Stomach (tissue), 9 donors: Measurements from ENCODE around the gene SIM1. TPM values are rescaled to one million over a fixed set of nuclear protein-coding genes. Genes with fewer than 3 reads are reported as not detected.

Experiments
- DNase-seq, 2 donors: peaks; one replicate each; pipeline versions ENCODE4 v3.0.0 to v3.0.0-alpha.2; 2013 to 2019
- H3K27ac ChIP-seq, 5 donors: fragments of 200-600 bp in 4 of 5; sonication (generic) in 4 of 5; one replicate each; pipeline ENCODE4 v1.5.1; 2013 to 2019; ENCODE audit warnings: mild to moderate bottlenecking in 1 of 5, moderate library complexity in 1 of 5
- H3K27me3 ChIP-seq, 3 donors: fragments of 200-600 bp; sonication (generic); one replicate each; pipeline ENCODE4 v1.5.1; 2017 to 2019; ENCODE audit warnings: mixed run types in 1 of 3
- H3K36me3 ChIP-seq, 4 donors: fragments of 200-600 bp; sonication (generic); 1 replicate in 3 of 4; 2 replicates in 1 of 4; pipeline ENCODE4 v1.5.1; 2016 to 2019
- H3K4me1 ChIP-seq, 4 donors: fragments of 200-600 bp; sonication (generic); one replicate each; pipeline ENCODE4 v1.5.1; 2016 to 2019
- H3K4me3 ChIP-seq, 4 donors: fragments of 200-600 bp; sonication (generic) in 3 of 4; one replicate each; pipeline ENCODE4 v1.5.1; 2016 to 2019; ENCODE audit warnings: mild to moderate bottlenecking in 1 of 4
- H3K9me3 ChIP-seq, 4 donors: fragments of 200-600 bp; sonication (generic); one replicate each; pipeline ENCODE4 v1.5.1; 2016 to 2019
- CTCF ChIP-seq, 7 experiments: fragments of 450-650 bp in 4 of 7; fragments of 200-600 bp in 3 of 7; sonication (generic) in 3 of 7; IDR thresholded peaks; one replicate each; pipeline ENCODE4 v1.5.1; 2016 to 2019; ENCODE audit warnings: antibody characterized with exemption in 7 of 7, control low read depth in 2 of 7, mild to moderate bottlenecking in 1 of 7
- EP300 ChIP-seq: sonication (generic); formaldehyde crosslinking; IDR thresholded peaks from one replicate; pipeline ENCODE4 v1.6.1; 2017; ENCODE audit warnings: antibody characterized with exemption
- POLR2A ChIP-seq, 4 donors: fragments of 450-650 bp; IDR thresholded peaks; one replicate each; pipeline ENCODE4 v1.6.1; 2016; ENCODE audit warnings: antibody characterized with exemption in 4 of 4, control low read depth in 2 of 4, mild to moderate bottlenecking in 1 of 4, moderate library complexity in 1 of 4
- POLR2AphosphoS5 ChIP-seq, 3 donors: sonication (generic); formaldehyde crosslinking; IDR thresholded peaks; one replicate each; pipeline ENCODE4 v1.6.1; 2016; ENCODE audit warnings: antibody characterized with exemption in 3 of 3
- WGBS, 5 donors: extraction: QIAGEN DNeasy Blood & Tissue Kit in 3 of 5; methylation state at CpG; one replicate each; pipeline versions ENCODE4 v1.1.5 to v1.1.7; 2013 to 2018; 5-methylcytosine and 5-hydroxymethylcytosine counted together
- intact Hi-C: fragments of 100-400 bp; cut with DNase I; formaldehyde crosslinking; loops from one replicate; pipeline ENCODE4 v1.15.1; 2023; ENCODE audit warnings: low total_unique reads
- polyA plus RNA-seq, 3 donors: library from polyadenylated mRNA; stranded (reverse); fragments of 200-250 nt; gene quantifications; one replicate each; pipeline ENCODE4 v1.2.3, GENCODE V29; 2013
- total RNA-seq, 5 donors: library from RNA; depleted of rRNA; stranded (reverse); fragments of >200 nt; gene quantifications; one replicate each; pipeline versions ENCODE4 v1.1.0 to v1.2.3, GENCODE V29; 2014 to 2016
- donor health status: healthy with polysubstance abuse.
- donor health status: Bipolar disorder and iron deficiency.
- donor health status: healthy.

Gene SIM1
- total and polyA plus RNA-seq, 8 donors = 0.43 TPM; not detected in 7

GRCh38 chr6:100475554-100476320 is 11.0 kb upstream of the SIM1 start:
- TF ChIP-seq CTCF (IDR thresholded peaks at IDR 0.05) (no peak), EP300 (no peak), POLR2AphosphoS5 (IDR thresholded peaks at IDR 0.05) (no peak), POLR2A (IDR thresholded peaks at IDR 0.05) (no peak)
- no peak for DNase-seq
- intact Hi-C loops = loop anchor here (10.0 kb wide), 1 partner anchor 361 kb away; no protein-coding TSS in a partner anchor
- 62 to 73% (median 68%) methylated on average over 10 of the region's 10 CpGs for WGBS, 5 donors
- Histone ChIP-seq H3K27me3 (peaks cover 0 to 73% (median 21%) of the 10 kb centered on the region in 3 donors), H3K9me3 (no peaks in the 10 kb centered on the region), H3K27ac (no peak overlapping the region), H3K4me1 (no peaks in the 10 kb centered on the region), H3K36me3 (no peaks in the 10 kb centered on the region), H3K4me3 (no peak overlapping the region)

- Histone ChIP-seq H3K27me3 (peaks cover 10 to 85% (median 45%) of the 10 kb centered on the region in 3 donors), H3K9me3 (peaks cover 0 to 5% (median 0%) of the 10 kb centered on the region in 4 donors), H3K4me3 (no peak overlapping the region), H3K36me3 (no peaks in the 10 kb centered on the region), H3K4me1 (peaks cover 0 to 6% (median 0%) of the 10 kb centered on the region in 4 donors), H3K27ac (no peak overlapping the region)
- intact Hi-C loops = loop anchor here (10.0 kb wide), 1 partner anchor 358 kb away; no protein-coding TSS in a partner anchor
- 48 to 59% (median 52%) methylated on average over 1 of the region's 1 CpG for WGBS, 5 donors
- TF ChIP-seq CTCF (IDR thresholded peaks at IDR 0.05) = no peak
- no peak for TF ChIP-seq POLR2AphosphoS5 (IDR thresholded peaks at IDR 0.05)
- TF ChIP-seq EP300 = no peak
- no peak for TF ChIP-seq POLR2A (IDR thresholded peaks at IDR 0.05)
- DNase-seq = no peak
These were observed 8.5 kb upstream of the SIM1 start for GRCh38 chr6:100473182-100473581.

- Histone ChIP-seq H3K4me1 (peaks cover 0 to 6% (median 0%) of the 10 kb centered on the region in 4 donors), H3K36me3 (no peaks in the 10 kb centered on the region), H3K9me3 (peaks cover 0 to 5% (median 2%) of the 10 kb centered on the region in 4 donors), H3K27me3 (peaks cover 13 to 89% (median 50%) of the 10 kb centered on the region in 3 donors), H3K4me3 (no peak overlapping the region), H3K27ac (no peak overlapping the region)
- TF ChIP-seq CTCF (IDR thresholded peaks at IDR 0.05) (no peak), POLR2A (IDR thresholded peaks at IDR 0.05) (no peak), POLR2AphosphoS5 (IDR thresholded peaks at IDR 0.05) (no peak), EP300 (no peak)
- DNase-seq = no peak
- intact Hi-C loops = loop anchor here (10.0 kb wide), 1 partner anchor 358 kb away; no protein-coding TSS in a partner anchor
- WGBS, 5 donors = 13 to 25% (median 17%) methylated on average over 3 of the region's 3 CpGs
These were observed 8.0 kb upstream of the SIM1 start for GRCh38 chr6:100472674-100473073.

GRCh38 chr6:100470422-100471120 is 5.8 kb upstream of the SIM1 start:
- no peak for DNase-seq
- WGBS, 5 donors = 59 to 68% (median 63%) methylated on average over 5 of the region's 5 CpGs
- no peak overlapping the region for H3K4me3 ChIP-seq
- no peak for TF ChIP-seq CTCF (IDR thresholded peaks at IDR 0.05)
- no peak for TF ChIP-seq POLR2A (IDR thresholded peaks at IDR 0.05)
- TF ChIP-seq POLR2AphosphoS5 (IDR thresholded peaks at IDR 0.05) = no peak
- TF ChIP-seq EP300 = no peak
- peaks cover 0 to 18% (median 7%) of the 10 kb centered on the region in 4 donors for H3K4me1 ChIP-seq
- peaks cover 0 to 20% (median 6%) of the 10 kb centered on the region in 4 donors for H3K9me3 ChIP-seq
- no peaks in the 10 kb centered on the region for H3K36me3 ChIP-seq
- intact Hi-C loops = loop anchor here (10.0 kb wide), 1 partner anchor 356 kb away; no protein-coding TSS in a partner anchor
- peaks cover 26 to 94% (median 67%) of the 10 kb centered on the region in 3 donors for H3K27me3 ChIP-seq
- no peak overlapping the region for H3K27ac ChIP-seq
